GM12801 (cell line): ENCODE results near the gene PHLPP2.

Source experiments
- CTCF ChIP-seq: IDR thresholded peaks from one replicate; pipeline ENCODE4 v1.5.1; 2011; ENCODE audit warnings: control low read depth; ENCODE audit not compliant: insufficient read length; ENCODE audit errors: extremely low read depth

Gene PHLPP2

GRCh38 chr16:71666928-71667707, 57.4 kb downstream of the PHLPP2 start:
- TF ChIP-seq CTCF = no peak

- TF ChIP-seq CTCF = no peak
Measured at GRCh38 chr16:71666264-71666663, 58.2 kb downstream of the PHLPP2 start.

DNA sequence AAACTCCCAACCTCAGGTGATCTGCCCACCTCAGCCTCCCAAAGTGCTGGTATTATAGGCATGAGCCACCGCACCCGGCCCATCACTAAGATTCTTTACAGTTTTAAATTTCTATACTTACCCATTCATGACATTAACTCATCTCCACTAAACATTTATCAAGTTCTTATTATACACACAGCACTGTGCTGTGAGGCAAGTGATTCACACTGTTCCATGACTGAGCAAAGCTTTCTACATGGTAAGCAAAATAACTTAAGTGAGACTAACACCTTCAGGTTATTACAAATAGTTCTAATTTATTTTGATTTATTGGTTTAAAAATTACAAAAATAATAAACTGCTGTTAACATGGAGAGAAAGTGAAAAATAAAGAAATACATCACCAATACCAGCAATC, 65.0 kb downstream of the PHLPP2 start:
- TF ChIP-seq CTCF = no peak

GRCh38 chr16:71658771-71659170, 65.7 kb downstream of the PHLPP2 start:
- no peak for TF ChIP-seq CTCF

DNA sequence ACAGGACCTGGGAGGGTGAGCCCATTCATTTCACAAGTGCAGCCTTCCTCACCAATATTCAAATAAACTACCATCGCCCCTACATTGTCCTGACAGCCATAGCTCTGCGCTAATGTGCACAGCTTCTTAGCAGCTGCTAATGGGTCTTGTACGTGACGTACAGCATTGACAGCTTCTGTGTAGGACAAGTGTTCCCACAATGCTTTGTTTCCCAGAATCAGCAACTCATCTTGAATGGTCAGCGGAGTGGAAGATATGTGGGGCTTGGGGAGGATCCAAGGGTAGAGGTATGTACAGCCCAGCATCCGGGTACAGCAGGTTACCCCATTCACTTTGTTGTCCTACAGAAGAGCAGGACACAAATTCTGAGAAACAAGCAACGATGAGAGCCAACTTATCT, 74.8 kb downstream of the PHLPP2 start:
- no peak for TF ChIP-seq CTCF

DNA sequence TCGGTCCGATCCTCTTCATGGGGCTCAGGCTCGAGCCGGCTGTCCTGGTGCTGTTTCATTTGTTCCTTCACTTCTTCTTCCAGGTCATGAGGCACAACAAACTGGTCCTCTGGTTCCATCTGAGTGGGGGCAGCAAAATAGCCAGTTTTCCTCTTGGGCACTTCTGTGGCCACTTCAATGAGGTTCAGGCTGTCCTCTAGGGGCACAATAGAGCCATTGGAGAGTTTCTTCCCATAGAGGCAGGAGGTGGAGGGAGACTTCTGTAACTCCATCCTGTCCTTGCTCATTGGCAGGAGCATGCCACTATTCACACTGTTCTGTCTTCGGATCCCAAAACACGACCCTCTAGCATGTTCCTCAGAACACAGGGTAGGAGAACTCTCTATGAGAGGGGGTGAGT, 75.6 kb downstream of the PHLPP2 start:
- TF ChIP-seq CTCF = no peak

- TF ChIP-seq CTCF = no peak
Measured at GRCh38 chr16:71648162-71648561, 76.3 kb downstream of the PHLPP2 start.
